ENCODE data around the gene TLE5. TPM values are rescaled to one million over a fixed set of nuclear protein-coding genes. Genes with fewer than 3 reads are reported as not detected.

TLE5 gene
- total and polyA plus RNA-seq, 9 of the 15 experiments (the other 6 are each of a cell fraction or from before 2014, with no cell fraction given): 2.0 to 347 (median 235) TPM

- no peak for TF ChIP-seq PBX2 (CRISPR knock-in tag; IDR thresholded peaks at IDR 0.05; ENCODE audit: low read depth)
- TF ChIP-seq PBX2 (tag; conservative IDR thresholded peaks at IDR 0.05; ENCODE audit: low read depth): no peak
- no peak for TF ChIP-seq GTF2B (IDR thresholded peaks at IDR 0.05; ENCODE audit: extremely low read depth, insufficient read length)
- TF ChIP-seq PHF21A (IDR thresholded peaks at IDR 0.05; ENCODE audit: borderline replicate concordance, low read depth): no peak
- TF ChIP-seq LARP7 (IDR thresholded peaks at IDR 0.05): no peak
- TF ChIP-seq ZNF124 (CRISPR knock-in tag; IDR thresholded peaks at IDR 0.05): no peak
- no peak for TF ChIP-seq NCOR1 (IDR thresholded peaks at IDR 0.05)
- TF ChIP-seq DACH1 (IDR thresholded peaks at IDR 0.05; ENCODE audit: partially characterized antibody): peak; percentile 97
- no peak for TF ChIP-seq SNIP1 (IDR thresholded peaks at IDR 0.05; ENCODE audit: low read depth)
- peak; percentile 84 for TF ChIP-seq REST (IDR thresholded peaks at IDR 0.05; ENCODE audit: borderline replicate concordance)
- TF ChIP-seq REST (CRISPR knock-in tag; IDR thresholded peaks at IDR 0.05; ENCODE audit: low read depth): no peak
- peak; percentile 72; the same call in 1 of the 2 replicates for TF ChIP-seq CTBP1 (IDR thresholded peaks at IDR 0.05; ENCODE audit: borderline replicate concordance)
- no peak for TF ChIP-seq NR3C1 (CRISPR knock-in tag; IDR thresholded peaks at IDR 0.05)
- no peak for TF ChIP-seq PHTF2 (CRISPR knock-in tag; IDR thresholded peaks at IDR 0.05)
Observed at GRCh38 chr19:3075605-3076431, 13.5 kb upstream of the TLE5 start (continued).

Measured in K562 (cell line).